Glutamatergic neuron (in vitro differentiated cells): ENCODE data around the gene TMED6. TPM values are rescaled to one million over a fixed set of nuclear protein-coding genes. Genes with fewer than 3 reads are reported as not detected.

ENCODE experiments used
- DNase-seq: peaks from one replicate; pipeline ENCODE4 v3.0.0; 2022
- H3K27ac Mint-ChIP-seq: one replicate; pipeline ENCODE4 v1.8.0; 2020; ENCODE audit warnings: mild to moderate bottlenecking, mixed read lengths, inconsistent platforms; ENCODE audit not compliant: unreplicated experiment
- H3K27me3 Mint-ChIP-seq: one replicate; pipeline ENCODE4 v1.8.0; 2020; ENCODE audit warnings: mild to moderate bottlenecking, moderate library complexity, mixed read lengths, inconsistent platforms; ENCODE audit not compliant: unreplicated experiment
- H3K36me3 Mint-ChIP-seq: one replicate; pipeline ENCODE4 v1.8.0; 2020; ENCODE audit warnings: mild to moderate bottlenecking, mixed read lengths, inconsistent platforms; ENCODE audit not compliant: unreplicated experiment
- H3K4me1 Mint-ChIP-seq: one replicate; pipeline ENCODE4 v1.8.0; 2020; ENCODE audit warnings: mild to moderate bottlenecking, low read depth, mixed read lengths, inconsistent platforms; ENCODE audit not compliant: unreplicated experiment
- H3K4me3 Mint-ChIP-seq: one replicate; pipeline ENCODE4 v1.8.0; 2020; ENCODE audit warnings: mild to moderate bottlenecking, mixed read lengths, inconsistent platforms; ENCODE audit not compliant: unreplicated experiment
- H3K9me3 Mint-ChIP-seq: one replicate; pipeline ENCODE4 v1.8.0; 2020; ENCODE audit warnings: mild to moderate bottlenecking, moderate library complexity, mixed read lengths, inconsistent platforms; ENCODE audit not compliant: unreplicated experiment
- total RNA-seq: library from RNA; stranded (reverse); fragmentation: NEBNext Ultra II Directional; extraction: Animal tissue kit (Norgen Biotek cat#: 25700); gene quantifications from one replicate; pipeline ENCODE4 v1.2.1, GENCODE V29; 2021; ENCODE audit not compliant: unreplicated experiment
- TF ChIP-seq, protein P1 (sequence below): fragments of 200-600 bp; sonication (generic); IDR thresholded peaks from one replicate; pipeline ENCODE4 v1.5.0; 2021; ENCODE audit not compliant: partially characterized antibody, unreplicated experiment

The TMED6 gene
- total RNA-seq, 1 donor from 2014 or later: not detected

GRCh38 chr16:69307856-69308255 is 43.7 kb downstream of the TMED6 start:
- H3K27ac Mint-ChIP-seq: no peak overlapping the region
- H3K4me3 Mint-ChIP-seq: no peak overlapping the region
- peaks cover 9% of the 10 kb centered on the region for H3K9me3 Mint-ChIP-seq
- H3K36me3 Mint-ChIP-seq: no peaks in the 10 kb centered on the region
- no peak for DNase-seq
- H3K27me3 Mint-ChIP-seq: peaks cover 10% of the 10 kb centered on the region
- TF ChIP-seq, protein P1, sequence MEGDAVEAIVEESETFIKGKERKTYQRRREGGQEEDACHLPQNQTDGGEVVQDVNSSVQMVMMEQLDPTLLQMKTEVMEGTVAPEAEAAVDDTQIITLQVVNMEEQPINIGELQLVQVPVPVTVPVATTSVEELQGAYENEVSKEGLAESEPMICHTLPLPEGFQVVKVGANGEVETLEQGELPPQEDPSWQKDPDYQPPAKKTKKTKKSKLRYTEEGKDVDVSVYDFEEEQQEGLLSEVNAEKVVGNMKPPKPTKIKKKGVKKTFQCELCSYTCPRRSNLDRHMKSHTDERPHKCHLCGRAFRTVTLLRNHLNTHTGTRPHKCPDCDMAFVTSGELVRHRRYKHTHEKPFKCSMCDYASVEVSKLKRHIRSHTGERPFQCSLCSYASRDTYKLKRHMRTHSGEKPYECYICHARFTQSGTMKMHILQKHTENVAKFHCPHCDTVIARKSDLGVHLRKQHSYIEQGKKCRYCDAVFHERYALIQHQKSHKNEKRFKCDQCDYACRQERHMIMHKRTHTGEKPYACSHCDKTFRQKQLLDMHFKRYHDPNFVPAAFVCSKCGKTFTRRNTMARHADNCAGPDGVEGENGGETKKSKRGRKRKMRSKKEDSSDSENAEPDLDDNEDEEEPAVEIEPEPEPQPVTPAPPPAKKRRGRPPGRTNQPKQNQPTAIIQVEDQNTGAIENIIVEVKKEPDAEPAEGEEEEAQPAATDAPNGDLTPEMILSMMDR: no peak
- H3K4me1 Mint-ChIP-seq: peaks cover 4% of the 10 kb centered on the region

DNA sequence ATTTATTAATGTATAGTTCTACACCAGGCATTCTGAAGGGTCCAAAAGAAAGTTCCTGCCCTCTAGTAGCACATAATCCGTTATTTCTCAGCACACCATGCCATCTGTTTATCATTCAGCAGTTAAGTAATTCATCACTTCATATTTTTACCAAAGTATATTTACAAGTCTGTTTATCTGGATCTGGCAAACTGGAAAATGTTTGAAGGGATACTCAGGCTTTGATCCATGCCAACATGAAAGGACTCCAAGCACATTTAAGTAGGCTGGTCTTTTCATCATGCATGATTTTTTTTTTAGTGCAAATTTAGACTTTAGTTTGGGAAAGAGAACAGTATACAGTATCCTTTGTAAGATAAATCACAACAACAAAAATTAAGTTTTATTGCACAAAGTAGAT is 44.5 kb downstream of the TMED6 start:
- TF ChIP-seq, protein P1: no peak
- Mint-ChIP-seq H3K36me3 (no peaks in the 10 kb centered on the region), H3K27ac (no peak overlapping the region), H3K4me3 (no peak overlapping the region), H3K27me3 (peaks cover 10% of the 10 kb centered on the region), H3K4me1 (peaks cover 4% of the 10 kb centered on the region), H3K9me3 (peaks cover 7% of the 10 kb centered on the region)
- no peak for DNase-seq

GRCh38 chr16:69306031-69306430 is 45.6 kb downstream of the TMED6 start:
- DNase-seq: no peak
- H3K4me1 Mint-ChIP-seq: peaks cover 4% of the 10 kb centered on the region
- H3K27me3 Mint-ChIP-seq: peaks cover 6% of the 10 kb centered on the region
- TF ChIP-seq, protein P1: no peak
- H3K27ac Mint-ChIP-seq: no peak overlapping the region
- no peaks in the 10 kb centered on the region for H3K36me3 Mint-ChIP-seq
- peaks cover 3% of the 10 kb centered on the region for H3K9me3 Mint-ChIP-seq
- H3K4me3 Mint-ChIP-seq: no peak overlapping the region

- H3K27ac Mint-ChIP-seq: no peak overlapping the region
- DNase-seq: no peak
- no peaks in the 10 kb centered on the region for H3K4me1 Mint-ChIP-seq
- peak overlapping the region; percentile 20 for H3K4me3 Mint-ChIP-seq
- peaks cover 2% of the 10 kb centered on the region for H3K9me3 Mint-ChIP-seq
- H3K27me3 Mint-ChIP-seq: no peaks in the 10 kb centered on the region
- H3K36me3 Mint-ChIP-seq: no peaks in the 10 kb centered on the region
- TF ChIP-seq, protein P1: no peak
These were observed 49.3 kb downstream of the TMED6 start for GRCh38 chr16:69302301-69302700.

- Mint-ChIP-seq H3K27ac (no peak overlapping the region), H3K9me3 (peaks cover 2% of the 10 kb centered on the region), H3K4me3 (no peak overlapping the region), H3K4me1 (no peaks in the 10 kb centered on the region), H3K27me3 (no peaks in the 10 kb centered on the region), H3K36me3 (no peaks in the 10 kb centered on the region)
- no peak for DNase-seq
- TF ChIP-seq, protein P1: no peak
These were observed 49.7 kb downstream of the TMED6 start for GRCh38 chr16:69301861-69302260.
